Left lung (tissue), 10 donors: ENCODE data around the gene FETUB. TPM values are rescaled to one million over a fixed set of nuclear protein-coding genes. Genes with fewer than 3 reads are reported as not detected.

Experiments
- ATAC-seq: fragments of 200-7000 bp; cut with Tn5 transposase; one replicate; pipeline ENCODE4 v1.9.1; 2020; ENCODE audit warnings: moderate library complexity
- DNase-seq, 4 donors: peaks; one replicate each; pipeline ENCODE4 v3.0.0-alpha.2; 2013 to 2020
- H3K27ac ChIP-seq, 2 donors: fragments of 200-600 bp; sonication (generic) in 1 of 2; one replicate each; pipeline versions ENCODE4 v1.5.0 to v1.8.0; 2020 to 2021
- H3K27me3 ChIP-seq, 2 donors: fragments of 200-600 bp; sonication (generic) in 1 of 2; one replicate each; pipeline versions ENCODE4 v1.5.0 to v1.8.0; 2020 to 2021
- H3K36me3 ChIP-seq, 2 donors: fragments of 200-600 bp; sonication (generic) in 1 of 2; one replicate each; pipeline versions ENCODE4 v1.5.0 to v1.8.0; 2020 to 2021
- H3K4me1 ChIP-seq, 2 donors: fragments of 200-600 bp; one replicate each; pipeline ENCODE4 v1.8.0; 2021
- H3K4me3 ChIP-seq, 2 donors: fragments of 200-600 bp; sonication (generic) in 1 of 2; one replicate each; pipeline versions ENCODE4 v1.5.0 to v1.8.0; 2020 to 2021; ENCODE audit warnings: mild to moderate bottlenecking in 1 of 2
- H3K9me3 ChIP-seq, 2 donors: fragments of 200-600 bp; sonication (generic) in 1 of 2; one replicate each; pipeline versions ENCODE4 v1.5.0 to v1.8.0; 2020 to 2021
- intact Hi-C, 2 donors: fragments of 100-400 bp; cut with DNase I; formaldehyde crosslinking; loops; one replicate each; pipeline versions ENCODE4 v1.11.2 to v1.14.2; 2022
- polyA plus RNA-seq, 6 donors: library from polyadenylated mRNA; unstranded; fragments of 120-200 nt; gene quantifications; one replicate each; pipeline ENCODE4 v1.2.1, GENCODE V29; 2013; ENCODE audit not compliant: insufficient read length in 6 of 6
- total RNA-seq, 2 donors: library from RNA; stranded (reverse); fragmentation: NEBNext Ultra II Directional; extraction: Animal tissue kit (Norgen Biotek cat#: 25700); gene quantifications; one replicate each; pipeline ENCODE4 v1.2.1, GENCODE V29; 2021
- TF ChIP-seq, protein P1 (sequence below), 2 donors: fragments of 200-600 bp; sonication (generic) in 1 of 2; IDR thresholded peaks; one replicate each; pipeline versions ENCODE4 v1.5.0 to v1.8.0; 2021; ENCODE audit warnings: antibody characterized with exemption in 2 of 2
- donor health status: DM: no; HTN: yes; CAD: no.
- donor health status: DM: no; HTN: no; CAD: no.

The FETUB gene
- total and polyA plus RNA-seq, 8 donors, result not detected

DNA sequence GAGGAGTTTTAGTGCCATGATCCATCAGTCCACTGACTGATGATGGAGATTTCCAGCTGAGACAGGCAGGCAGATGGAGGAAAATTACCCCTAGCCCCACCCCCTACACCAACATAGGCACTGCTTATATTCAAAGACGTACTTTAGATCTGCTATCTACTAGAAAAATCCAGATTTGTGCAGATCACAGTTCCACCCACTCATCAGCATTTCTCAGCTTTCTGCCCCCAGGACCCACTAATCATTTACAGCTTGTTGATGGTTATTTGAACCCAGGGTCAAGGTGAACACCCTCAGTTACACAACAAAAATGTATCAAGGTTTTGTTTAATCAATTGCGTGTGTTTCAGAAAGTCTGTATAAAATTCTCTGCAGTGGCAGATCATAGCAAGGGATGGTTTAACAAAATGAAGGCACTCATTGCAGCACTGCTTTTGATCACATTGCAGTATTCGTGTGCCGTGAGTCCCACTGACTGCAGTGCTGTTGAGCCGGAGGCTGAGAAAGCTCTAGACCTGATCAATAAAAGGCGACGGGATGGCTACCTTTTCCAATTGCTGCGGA is 25.5 kb downstream of the FETUB start, which contains the start of gene HRG:
Gene HRG (plus strand): TSS at position 390 of the 564 bp plus-strand sequence. CDS start 18 bp downstream, at position 408.
- no peaks in the 10 kb centered on the region for H3K4me1 ChIP-seq
- intact Hi-C loops, result no loop called here
- no peak within 1 kb of the TSS for H3K27ac ChIP-seq
- H3K36me3 ChIP-seq, result no peaks in the 10 kb centered on the region
- H3K9me3 ChIP-seq, result no peaks in the 10 kb centered on the region
- no peak for ATAC-seq
- TF ChIP-seq, protein P1, sequence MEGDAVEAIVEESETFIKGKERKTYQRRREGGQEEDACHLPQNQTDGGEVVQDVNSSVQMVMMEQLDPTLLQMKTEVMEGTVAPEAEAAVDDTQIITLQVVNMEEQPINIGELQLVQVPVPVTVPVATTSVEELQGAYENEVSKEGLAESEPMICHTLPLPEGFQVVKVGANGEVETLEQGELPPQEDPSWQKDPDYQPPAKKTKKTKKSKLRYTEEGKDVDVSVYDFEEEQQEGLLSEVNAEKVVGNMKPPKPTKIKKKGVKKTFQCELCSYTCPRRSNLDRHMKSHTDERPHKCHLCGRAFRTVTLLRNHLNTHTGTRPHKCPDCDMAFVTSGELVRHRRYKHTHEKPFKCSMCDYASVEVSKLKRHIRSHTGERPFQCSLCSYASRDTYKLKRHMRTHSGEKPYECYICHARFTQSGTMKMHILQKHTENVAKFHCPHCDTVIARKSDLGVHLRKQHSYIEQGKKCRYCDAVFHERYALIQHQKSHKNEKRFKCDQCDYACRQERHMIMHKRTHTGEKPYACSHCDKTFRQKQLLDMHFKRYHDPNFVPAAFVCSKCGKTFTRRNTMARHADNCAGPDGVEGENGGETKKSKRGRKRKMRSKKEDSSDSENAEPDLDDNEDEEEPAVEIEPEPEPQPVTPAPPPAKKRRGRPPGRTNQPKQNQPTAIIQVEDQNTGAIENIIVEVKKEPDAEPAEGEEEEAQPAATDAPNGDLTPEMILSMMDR (IDR thresholded peaks at IDR 0.05), result no peak
- no peak for DNase-seq
- no peak within 1 kb of the TSS for H3K4me3 ChIP-seq
- H3K27me3 ChIP-seq, result peaks cover 0 to 24% of the 10 kb centered on the region in 2 donors

DNA sequence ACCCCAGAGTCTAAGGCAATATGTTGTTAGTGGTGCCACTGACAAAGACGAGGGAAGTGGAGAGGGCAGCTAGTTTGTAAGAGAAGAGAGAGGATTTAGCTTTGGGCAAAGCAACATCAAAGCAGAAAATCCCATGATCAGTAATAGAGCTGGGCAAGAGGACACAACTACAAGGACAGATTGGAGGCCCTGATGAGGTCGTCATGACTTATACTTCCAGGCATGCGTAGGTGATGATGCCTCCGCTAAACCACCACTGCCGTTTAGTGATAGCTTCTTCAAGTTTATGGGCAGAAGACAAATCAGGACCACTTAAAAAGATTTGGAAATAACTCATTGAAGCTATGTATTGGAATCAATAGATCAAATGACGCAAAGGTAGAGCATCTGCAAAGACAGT is 28.2 kb downstream of the FETUB start:
- intact Hi-C loops, result no loop called here
- Histone ChIP-seq H3K9me3 (no peaks in the 10 kb centered on the region), H3K27me3 (peaks cover 0 to 24% of the 10 kb centered on the region in 2 donors), H3K27ac (no peak overlapping the region), H3K4me1 (no peaks in the 10 kb centered on the region), H3K4me3 (no peak overlapping the region), H3K36me3 (no peaks in the 10 kb centered on the region)
- TF ChIP-seq, protein P1 (IDR thresholded peaks at IDR 0.05), result no peak
- DNase-seq (no peak), ATAC-seq (no peak)

DNA sequence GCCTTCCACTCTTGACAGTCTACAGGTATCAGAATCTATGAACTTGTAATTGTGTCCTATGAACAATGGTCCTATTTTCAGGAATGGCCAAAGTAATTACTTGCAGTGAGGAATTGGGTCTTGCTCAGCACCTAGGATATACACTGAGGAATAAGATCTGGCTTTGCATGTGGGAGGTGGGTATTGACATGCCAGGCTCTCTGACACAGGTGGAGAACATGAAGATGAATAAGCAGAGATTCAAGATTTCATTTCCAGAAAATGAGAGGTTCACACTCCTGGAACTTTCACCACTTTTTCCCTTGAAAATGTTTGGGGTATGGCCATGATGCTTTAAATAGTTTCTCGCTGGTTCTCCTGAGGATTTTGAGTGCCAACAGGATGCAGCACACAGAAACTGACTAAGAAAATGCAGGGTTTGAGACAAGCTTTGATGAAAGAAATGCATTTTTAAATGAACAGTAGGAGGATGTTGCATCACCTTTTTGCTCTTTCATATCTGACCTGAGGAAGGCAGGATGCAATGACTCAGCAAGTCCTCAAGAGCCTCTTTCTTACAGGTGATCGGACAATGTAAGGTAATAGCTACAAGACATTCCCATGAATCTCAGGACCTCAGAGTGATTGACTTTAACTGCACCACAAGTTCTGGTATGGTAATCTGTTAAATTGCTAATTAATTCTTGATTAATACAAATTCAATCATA is 29.3 kb downstream of the FETUB start:
- no peaks in the 10 kb centered on the region for H3K9me3 ChIP-seq
- intact Hi-C loops, result no loop called here
- DNase-seq (no peak), ATAC-seq (peak; percentile 71)
- no peaks in the 10 kb centered on the region for H3K4me1 ChIP-seq
- no peaks in the 10 kb centered on the region for H3K36me3 ChIP-seq
- TF ChIP-seq, protein P1 (IDR thresholded peaks at IDR 0.05), result no peak
- H3K27ac ChIP-seq, result no peak overlapping the region
- H3K4me3 ChIP-seq, result no peak overlapping the region
- H3K27me3 ChIP-seq, result peaks cover 0 to 25% of the 10 kb centered on the region in 2 donors

DNA sequence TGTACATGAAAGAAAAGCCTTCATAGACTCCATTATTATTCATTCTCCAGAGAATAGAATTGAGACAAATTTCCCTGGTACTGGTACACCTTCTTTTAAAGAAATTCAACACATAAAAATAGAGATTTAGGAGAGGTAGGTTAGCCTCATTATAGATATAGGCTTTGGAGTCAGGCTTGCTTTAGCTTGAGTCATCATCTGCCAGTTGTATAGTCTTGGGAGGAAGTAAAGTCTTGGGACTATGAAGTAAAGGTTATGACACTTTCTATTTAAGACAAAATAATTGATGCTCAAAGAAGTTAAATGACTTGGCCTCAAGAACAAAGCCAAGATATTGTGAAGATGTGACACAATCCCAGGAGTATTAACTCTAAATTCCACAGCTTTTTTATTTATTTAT is 30.0 kb downstream of the FETUB start:
- TF ChIP-seq, protein P1 (IDR thresholded peaks at IDR 0.05), result no peak
- no peak for ATAC-seq
- Histone ChIP-seq H3K36me3 (no peaks in the 10 kb centered on the region), H3K4me3 (no peak overlapping the region), H3K9me3 (no peaks in the 10 kb centered on the region), H3K27ac (no peak overlapping the region), H3K4me1 (no peaks in the 10 kb centered on the region), H3K27me3 (peaks cover 0 to 23% of the 10 kb centered on the region in 2 donors)
- no peak for DNase-seq
- intact Hi-C loops, result no loop called here

DNA sequence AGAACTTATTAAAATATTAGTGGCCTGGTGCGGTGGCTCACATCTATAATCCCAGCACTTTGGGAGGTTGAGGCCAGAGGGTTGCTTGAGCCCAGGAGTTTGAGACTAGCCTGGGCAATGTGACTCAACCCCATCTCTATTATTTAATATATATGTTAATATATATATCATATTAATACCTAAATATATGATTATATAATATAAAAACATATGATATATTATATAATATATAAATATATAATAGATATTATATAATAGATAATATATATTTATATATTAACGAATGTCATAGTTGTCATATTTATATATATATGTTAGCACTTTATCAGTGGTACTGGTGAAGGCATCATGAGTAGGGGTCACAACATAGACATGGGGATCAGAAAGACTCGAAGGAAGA is 30.9 kb downstream of the FETUB start:
- H3K27ac ChIP-seq, result no peak overlapping the region
- H3K27me3 ChIP-seq, result peaks cover 0 to 25% of the 10 kb centered on the region in 2 donors
- H3K4me1 ChIP-seq, result no peaks in the 10 kb centered on the region
- intact Hi-C loops, result no loop called here
- TF ChIP-seq, protein P1 (IDR thresholded peaks at IDR 0.05), result no peak
- no peak overlapping the region for H3K4me3 ChIP-seq
- DNase-seq, result no peak
- no peak for ATAC-seq
- H3K9me3 ChIP-seq, result no peaks in the 10 kb centered on the region
- H3K36me3 ChIP-seq, result no peaks in the 10 kb centered on the region
